OCI-LY1 (cell line): ENCODE measurements around the gene FBXW8.

Experiments
- H2AFZ ChIP-seq: fragments of 200-600 bp; sonication (generic), shearing (Covaris generic); 2 replicates; pipeline ENCODE4 v1.6.0; 2014; ENCODE audit warnings: antibody characterized with exemption, mild to moderate bottlenecking, low read length
- H3F3A ChIP-seq: fragments of 200-600 bp; sonication (generic), shearing (Covaris generic); 2 replicates; pipeline ENCODE4 v1.6.0; 2014; ENCODE audit warnings: mild to moderate bottlenecking, antibody characterized with exemption, low read length, moderate library complexity; ENCODE audit not compliant: insufficient read depth
- H3K27ac ChIP-seq: fragments of 200-600 bp; sonication (generic); 2 replicates; pipeline ENCODE4 v1.5.1; 2014; ENCODE audit warnings: low read length, mixed run types, mild to moderate bottlenecking, low read depth; ENCODE audit not compliant: poor library complexity, severe bottlenecking
- H3K27me3 ChIP-seq: fragments of 200-600 bp; sonication (generic); 2 replicates; pipeline ENCODE4 v1.6.0; 2014; ENCODE audit warnings: antibody characterized with exemption, mild to moderate bottlenecking, low read length, moderate library complexity; ENCODE audit not compliant: insufficient read depth
- H3K36me3 ChIP-seq: fragments of 200-600 bp; sonication (generic); 2 replicates; pipeline ENCODE4 v1.6.1; 2014; ENCODE audit warnings: mild to moderate bottlenecking, antibody characterized with exemption, low read length, moderate library complexity, mixed read lengths; ENCODE audit not compliant: insufficient read depth
- H3K4me1 ChIP-seq: fragments of 200-600 bp; sonication (generic); 2 replicates; pipeline ENCODE4 v1.5.1; 2014; ENCODE audit warnings: mild to moderate bottlenecking, low read length, moderate library complexity; ENCODE audit not compliant: insufficient read depth, severe bottlenecking
- H3K4me2 ChIP-seq: fragments of 200-600 bp; sonication (generic), shearing (Covaris generic); 2 replicates; pipeline ENCODE4 v1.6.1; 2014; ENCODE audit warnings: low read length
- H3K4me3 ChIP-seq: fragments of 200-600 bp; sonication (generic); 2 replicates; pipeline ENCODE4 v1.5.1; 2014; ENCODE audit warnings: low read length, low read depth, mild to moderate bottlenecking, mixed read lengths; ENCODE audit not compliant: poor library complexity, severe bottlenecking
- H3K79me2 ChIP-seq: fragments of 200-600 bp; shearing (Covaris generic); 2 replicates; pipeline ENCODE4 v1.6.1; 2016; ENCODE audit warnings: mixed run types, low read length, mixed read lengths; ENCODE audit not compliant: insufficient read depth
- H3K9ac ChIP-seq: fragments of 200-600 bp; sonication (generic), shearing (Covaris generic); 2 replicates; pipeline ENCODE4 v1.6.1; 2014; ENCODE audit warnings: mild to moderate bottlenecking, low read length, mixed read lengths
- H3K9me2 ChIP-seq: fragments of 200-600 bp; sonication (generic), shearing (Covaris generic); 2 replicates; pipeline ENCODE4 v1.6.1; 2014; ENCODE audit warnings: low read depth, mild to moderate bottlenecking, low read length, mixed read lengths
- H3K9me3 ChIP-seq: fragments of 200-600 bp; shearing (Covaris generic); 2 replicates; pipeline ENCODE4 v1.6.1; 2014; ENCODE audit warnings: low read length, mixed read lengths
- H4K20me1 ChIP-seq: fragments of 200-600 bp; sonication (generic), shearing (Covaris generic); 2 replicates; pipeline ENCODE4 v1.6.0; 2016; ENCODE audit warnings: mild to moderate bottlenecking, low read length; ENCODE audit not compliant: insufficient read depth
- CTCF ChIP-seq: fragments of 200-600 bp; sonication (generic), shearing (Covaris generic); IDR thresholded peaks from 2 replicates; pipeline ENCODE4 v1.5.1; 2017; ENCODE audit warnings: mild to moderate bottlenecking, antibody characterized with exemption, low read length, moderate library complexity, mixed read lengths
- EZH2 ChIP-seq: fragments of 200-600 bp; sonication (generic), shearing (Covaris generic); IDR thresholded peaks from 2 replicates; pipeline ENCODE4 v1.8.0; 2017; ENCODE audit warnings: borderline replicate concordance, mixed run types, mild to moderate bottlenecking, antibody characterized with exemption, low read length, moderate library complexity, mixed read lengths

Gene FBXW8

GRCh38 chr12:116958402-116959197, 47.9 kb downstream of the FBXW8 start:
- Histone ChIP-seq H3K36me3 (no peaks in the 10 kb centered on the region; the same call in 1 of the 2 replicates), H3K4me3 (no peak overlapping the region), H3F3A (no peaks in the 10 kb centered on the region), H3K79me2 (no peaks in the 10 kb centered on the region), H3K27me3 (no peaks in the 10 kb centered on the region), H3K27ac (no peak overlapping the region), H3K9me2 (no peaks in the 10 kb centered on the region), H2AFZ (no peak overlapping the region), H3K4me1 (peaks cover 22% of the 10 kb centered on the region), H3K4me2 (no peak overlapping the region), H3K9me3 (no peaks in the 10 kb centered on the region), H4K20me1 (no peaks in the 10 kb centered on the region), H3K9ac (no peak overlapping the region)
- no peak for TF ChIP-seq EZH2
- TF ChIP-seq CTCF = no peak

- H3K27me3 ChIP-seq = no peaks in the 10 kb centered on the region
- no peaks in the 10 kb centered on the region for H4K20me1 ChIP-seq
- H3K4me2 ChIP-seq = no peak overlapping the region
- no peak overlapping the region for H3K4me3 ChIP-seq
- no peaks in the 10 kb centered on the region for H3K9me3 ChIP-seq
- H3K9ac ChIP-seq = no peak overlapping the region
- H3K9me2 ChIP-seq = no peaks in the 10 kb centered on the region
- H3K36me3 ChIP-seq = no peaks in the 10 kb centered on the region; the same call in 1 of the 2 replicates
- no peak overlapping the region for H2AFZ ChIP-seq
- no peaks in the 10 kb centered on the region for H3F3A ChIP-seq
- H3K27ac ChIP-seq = no peak overlapping the region
- peaks cover 22% of the 10 kb centered on the region for H3K4me1 ChIP-seq
- H3K79me2 ChIP-seq = no peaks in the 10 kb centered on the region
- TF ChIP-seq CTCF = no peak
- TF ChIP-seq EZH2 = no peak
Observed at GRCh38 chr12:116959198-116959460, 48.4 kb downstream of the FBXW8 start.

GRCh38 chr12:116959845-116960514, 49.2 kb downstream of the FBXW8 start:
- no peak for TF ChIP-seq CTCF
- no peak for TF ChIP-seq EZH2
- Histone ChIP-seq H3K4me3 (no peak overlapping the region), H3K27me3 (no peaks in the 10 kb centered on the region), H3K9me3 (no peaks in the 10 kb centered on the region), H3K9ac (no peak overlapping the region), H3K4me1 (peaks cover 22% of the 10 kb centered on the region), H3K27ac (no peak overlapping the region), H2AFZ (no peak overlapping the region), H3K9me2 (no peaks in the 10 kb centered on the region), H3K4me2 (no peak overlapping the region), H3K36me3 (peaks cover 4% of the 10 kb centered on the region; the same call in 1 of the 2 replicates), H3F3A (no peaks in the 10 kb centered on the region), H4K20me1 (no peaks in the 10 kb centered on the region), H3K79me2 (no peaks in the 10 kb centered on the region)
